Peyer's patch (tissue), 4 donors: ENCODE results near the gene PALLD. TPM values are rescaled to one million over a fixed set of nuclear protein-coding genes. Genes with fewer than 3 reads are reported as not detected.

Source experiments
- DNase-seq, 3 donors: peaks; one replicate each; pipeline ENCODE4 v3.0.0-alpha.2; 2017 to 2019
- H3K27ac ChIP-seq, 4 donors: fragments of 200-600 bp; sonication (generic); one replicate each; pipeline ENCODE4 v1.5.1; 2016 to 2019
- H3K27me3 ChIP-seq, 2 donors: fragments of 200-600 bp; sonication (generic); one replicate each; pipeline ENCODE4 v1.5.1; 2019
- H3K36me3 ChIP-seq, 3 donors: fragments of 200-600 bp; sonication (generic); one replicate each; pipeline ENCODE4 v1.5.1; 2016 to 2019
- H3K4me1 ChIP-seq, 4 donors: fragments of 200-600 bp; sonication (generic); one replicate each; pipeline ENCODE4 v1.5.1; 2016 to 2019
- H3K4me3 ChIP-seq, 4 donors: fragments of 200-600 bp; sonication (generic); 1 replicate in 3 of 4; 2 replicates in 1 of 4; pipeline ENCODE4 v1.5.1; 2016 to 2019; ENCODE audit warnings: mild to moderate bottlenecking in 1 of 4
- H3K9me3 ChIP-seq, 4 donors: fragments of 200-600 bp; sonication (generic); one replicate each; pipeline ENCODE4 v1.5.1; 2016 to 2019; ENCODE audit warnings: mild to moderate bottlenecking in 1 of 4
- CTCF ChIP-seq, 6 experiments: fragments of 450-650 bp in 4 of 6; fragments of 200-600 bp in 2 of 6; sonication (generic) in 1 of 6; IDR thresholded peaks; one replicate each; pipeline ENCODE4 v1.5.1; 2017 to 2019; ENCODE audit warnings: antibody characterized with exemption in 6 of 6, mild to moderate bottlenecking in 3 of 6, moderate library complexity in 1 of 6
- POLR2A ChIP-seq, 2 donors: fragments of 450-650 bp; IDR thresholded peaks; one replicate each; pipeline ENCODE4 v1.5.1; 2017; ENCODE audit warnings: antibody characterized with exemption in 2 of 2, mild to moderate bottlenecking in 2 of 2, moderate library complexity in 2 of 2
- total RNA-seq, 4 donors: library from RNA; depleted of rRNA; stranded (reverse); fragments of >200 nt; gene quantifications; one replicate each; pipeline ENCODE4 v1.1.0, GENCODE V29; 2016

Gene PALLD
- total RNA-seq, 4 donors from 2014 or later, result 68.0 to 175 (median 78.4) TPM

GRCh38 chr4:168914095-168914494 lies 417.2 kb downstream of the PALLD start:
- H3K27ac ChIP-seq, result no peak overlapping the region

GRCh38 chr4:168917138-168917779 lies 420.4 kb downstream of the PALLD start:
- peaks cover 0 to 42% (median 0%) of the 10 kb centered on the region in 3 donors for H3K36me3 ChIP-seq
- no peak overlapping the region for H3K4me3 ChIP-seq
- H3K9me3 ChIP-seq, result no peaks in the 10 kb centered on the region
- DNase-seq, result no peak
- no peak for TF ChIP-seq POLR2A (IDR thresholded peaks at IDR 0.05)
- peak in 5 of 6 experiments; percentile 42 to 70 (median 59) for TF ChIP-seq CTCF (IDR thresholded peaks at IDR 0.05)
- no peaks in the 10 kb centered on the region for H3K27me3 ChIP-seq
- H3K4me1 ChIP-seq, result no peaks in the 10 kb centered on the region
- no peak overlapping the region for H3K27ac ChIP-seq

More at GRCh38 chr4:168914095-168914494, 417.2 kb downstream of the PALLD start:
- Histone ChIP-seq H3K36me3 (peaks cover 0 to 38% (median 0%) of the 10 kb centered on the region in 3 donors), H3K4me3 (no peak overlapping the region), H3K27me3 (no peaks in the 10 kb centered on the region), H3K4me1 (no peaks in the 10 kb centered on the region), H3K9me3 (no peaks in the 10 kb centered on the region)
- no peak for DNase-seq
- TF ChIP-seq CTCF (IDR thresholded peaks at IDR 0.05) (no peak), POLR2A (IDR thresholded peaks at IDR 0.05) (no peak)

- H3K36me3 ChIP-seq, result peaks cover 0 to 47% (median 0%) of the 10 kb centered on the region in 3 donors
- no peak for DNase-seq
- H3K4me1 ChIP-seq, result no peaks in the 10 kb centered on the region
- TF ChIP-seq POLR2A (IDR thresholded peaks at IDR 0.05) (no peak), CTCF (IDR thresholded peaks at IDR 0.05) (no peak)
- H3K27me3 ChIP-seq, result no peaks in the 10 kb centered on the region
- H3K9me3 ChIP-seq, result no peaks in the 10 kb centered on the region
- no peak overlapping the region for H3K4me3 ChIP-seq
- H3K27ac ChIP-seq, result no peak overlapping the region
Measured at GRCh38 chr4:168919706-168920324, 423.0 kb downstream of the PALLD start.

- H3K9me3 ChIP-seq, result no peaks in the 10 kb centered on the region
- no peak overlapping the region for H3K4me3 ChIP-seq
- TF ChIP-seq POLR2A (IDR thresholded peaks at IDR 0.05) (no peak), CTCF (IDR thresholded peaks at IDR 0.05) (no peak)
- H3K27ac ChIP-seq, result no peak overlapping the region
- H3K4me1 ChIP-seq, result no peaks in the 10 kb centered on the region
- H3K36me3 ChIP-seq, result peaks cover 0 to 52% (median 0%) of the 10 kb centered on the region in 3 donors
- H3K27me3 ChIP-seq, result no peaks in the 10 kb centered on the region
- no peak for DNase-seq
Measured at GRCh38 chr4:168920441-168921065, 423.7 kb downstream of the PALLD start.

- TF ChIP-seq CTCF (IDR thresholded peaks at IDR 0.05) (peak; percentile 19 to 87 (median 76)), POLR2A (IDR thresholded peaks at IDR 0.05) (no peak)
- Histone ChIP-seq H3K27ac (no peak overlapping the region), H3K36me3 (peaks cover 0 to 75% (median 0%) of the 10 kb centered on the region in 3 donors), H3K9me3 (no peaks in the 10 kb centered on the region), H3K4me3 (no peak overlapping the region), H3K4me1 (no peaks in the 10 kb centered on the region), H3K27me3 (no peaks in the 10 kb centered on the region)
- DNase-seq, result peak in 2 of 3 donors; percentile 50 to 76
Measured at GRCh38 chr4:168923526-168924194, 426.8 kb downstream of the PALLD start.
